SK-N-SH (cell line): ENCODE data around the gene MYO1H. TPM values are rescaled to one million over a fixed set of nuclear protein-coding genes. Genes with fewer than 3 reads are reported as not detected.

Experiments used
- CTCF ChIA-PET: fragments of 300-600, 350-600 bp; formaldehyde crosslinking; extraction: SDS; loops from one replicate; lab custom pipeline; 2021; lab: Yijun Ruan, JAX
- POLR2A ChIA-PET: fragments of 350-600 bp; sonication (Branson Sonifier 250); formaldehyde crosslinking; extraction: SDS; loops from one replicate; lab custom pipeline; 2020; ENCODE audit warnings: antibody characterized with exemption, inconsistent platforms; lab: Yijun Ruan, JAX
- DNase-seq: peaks from one replicate; pipeline ENCODE4 v3.0.0; 2012
- H2AFZ ChIP-seq: fragments of 200-600 bp; sonication (generic); 2 replicates; pipeline ENCODE4 v1.8.1; 2016; ENCODE audit warnings: antibody characterized with exemption, mild to moderate bottlenecking, low read depth
- H3F3A ChIP-seq: fragments of 200-600 bp; sonication (generic); replicated peaks from 2 replicates; pipeline ENCODE3; 2016; ENCODE audit warnings: antibody characterized with exemption, mild to moderate bottlenecking; ENCODE audit not compliant: insufficient read depth
- H3K27ac ChIP-seq, 2 experiments: fragments of 200-500 bp in 1 of 2; fragments of 200-600 bp in 1 of 2; sonication (Bioruptor generic) in 1 of 2; sonication (generic), shearing (Covaris generic) in 1 of 2; 2 replicates each; pipeline versions ENCODE4 v1.5.1 to v1.6.1; 2014 to 2016; ENCODE audit warnings: low read depth in 2 of 2, inconsistent platforms in 1 of 2, low read length in 1 of 2, mild to moderate bottlenecking in 1 of 2, mixed read lengths in 1 of 2
- H3K27me3 ChIP-seq: fragments of 200-600 bp; sonication (generic), shearing (Covaris generic); 2 replicates; pipeline ENCODE4 v1.6.1; 2016; ENCODE audit warnings: mixed run types; ENCODE audit not compliant: insufficient read depth
- H3K36me3 ChIP-seq, 2 experiments: fragments of 200-500 bp in 1 of 2; fragments of 200-600 bp in 1 of 2; sonication (Bioruptor generic) in 1 of 2; sonication (generic) in 1 of 2; replicated peaks in 1 of 2; 2 replicates each; pipeline versions ENCODE3 to v1.5.1; 2014 to 2016; ENCODE audit warnings: low read length in 1 of 2, mild to moderate bottlenecking in 1 of 2; ENCODE audit not compliant: insufficient read depth in 2 of 2, control insufficient read depth in 1 of 2
- H3K4me1 ChIP-seq, 2 experiments: fragments of 200-500 bp in 1 of 2; fragments of 200-600 bp in 1 of 2; sonication (Bioruptor generic) in 1 of 2; sonication (generic), shearing (Covaris generic) in 1 of 2; 2 replicates each; pipeline versions ENCODE4 v1.5.1 to v1.6.1; 2014 to 2016; ENCODE audit warnings: low read depth in 1 of 2, low read length in 1 of 2, mixed run types in 1 of 2; ENCODE audit not compliant: insufficient read depth in 2 of 2, control insufficient read depth in 1 of 2
- H3K4me2 ChIP-seq: fragments of 200-600 bp; sonication (generic), shearing (Covaris generic); 2 replicates; pipeline ENCODE4 v1.6.1; 2017; ENCODE audit warnings: mixed run types
- H3K4me3 ChIP-seq, 2 experiments: fragments of 200-500 bp in 1 of 2; fragments of 200-600 bp in 1 of 2; sonication (Bioruptor generic) in 1 of 2; sonication (generic), shearing (Covaris generic) in 1 of 2; 2 replicates each; pipeline versions ENCODE4 v1.5.1 to v1.8.1; 2014 to 2016; ENCODE audit warnings: low read depth in 2 of 2, inconsistent platforms in 1 of 2, low read length in 1 of 2, mild to moderate bottlenecking in 1 of 2, mixed read lengths in 1 of 2, moderate library complexity in 1 of 2
- H3K79me2 ChIP-seq: fragments of 200-600 bp; sonication (generic); 2 replicates; pipeline ENCODE4 v1.8.1; 2017; ENCODE audit warnings: mild to moderate bottlenecking; ENCODE audit not compliant: insufficient read depth
- H3K9ac ChIP-seq: fragments of 200-600 bp; sonication (generic); 2 replicates; pipeline ENCODE4 v1.6.1; 2017; ENCODE audit warnings: mixed run types
- H3K9me2 ChIP-seq: fragments of 200-600 bp; sonication (generic); 2 replicates; pipeline ENCODE4 v1.6.1; 2017; ENCODE audit warnings: mixed run types
- H3K9me3 ChIP-seq: fragments of 200-600 bp; sonication (generic); 2 replicates; pipeline ENCODE4 v1.6.1; 2017; ENCODE audit warnings: mixed run types, mild to moderate bottlenecking, moderate library complexity
- H4K20me1 ChIP-seq: fragments of 200-600 bp; sonication (generic); 2 replicates; pipeline ENCODE4 v1.6.1; 2017; ENCODE audit warnings: mild to moderate bottlenecking, mixed run types; ENCODE audit not compliant: insufficient read depth
- GATA2 ChIP-seq: sonication (generic); formaldehyde crosslinking; IDR thresholded peaks from 2 replicates; pipeline ENCODE4 v1.5.0; 2020; ENCODE audit warnings: mild to moderate bottlenecking, missing genetic modification reagents
- IRF3 ChIP-seq: fragments of 150-350 bp; IDR thresholded peaks from 2 replicates; pipeline ENCODE4 v1.6.1; 2016; ENCODE audit warnings: mild to moderate bottlenecking, low read depth, low read length
- JUND ChIP-seq: IDR thresholded peaks from 2 replicates; pipeline ENCODE4 v1.4.0; 2012
- MEF2A ChIP-seq: IDR thresholded peaks from 2 replicates; pipeline ENCODE4 v1.4.0; 2012; ENCODE audit warnings: low read depth, borderline replicate concordance
- TAF1 ChIP-seq: IDR thresholded peaks from 2 replicates; pipeline ENCODE4 v1.6.1; 2012; ENCODE audit warnings: low read depth, mild to moderate bottlenecking, low read length, moderate library complexity, borderline replicate concordance
- WGBS: methylation state at CpG from one replicate; pipeline ENCODE4 v1.1.6; 2017; ENCODE audit warnings: low lambda C conversion rate; 5-methylcytosine and 5-hydroxymethylcytosine counted together
- polyA plus RNA-seq, 3 experiments: library from polyadenylated mRNA; depleted of rRNA; stranded (reverse); fragments of >200 nt; gene quantifications; 2 replicates each; pipeline ENCODE4 v1.2.3, GENCODE V29; 2012
- TF ChIP-seq, protein P1 (sequence below): IDR thresholded peaks from 2 replicates; pipeline ENCODE4 v1.4.0; 2012; ENCODE audit warnings: low read depth, borderline replicate concordance
- TF ChIP-seq, protein P2 (sequence below): IDR thresholded peaks from 2 replicates; pipeline ENCODE4 v1.4.0; 2012; ENCODE audit warnings: low read depth, borderline replicate concordance

MYO1H gene
- polyA plus RNA-seq, 1 of the 3 experiments (the other 2 are of a cell fraction): not detected

DNA sequence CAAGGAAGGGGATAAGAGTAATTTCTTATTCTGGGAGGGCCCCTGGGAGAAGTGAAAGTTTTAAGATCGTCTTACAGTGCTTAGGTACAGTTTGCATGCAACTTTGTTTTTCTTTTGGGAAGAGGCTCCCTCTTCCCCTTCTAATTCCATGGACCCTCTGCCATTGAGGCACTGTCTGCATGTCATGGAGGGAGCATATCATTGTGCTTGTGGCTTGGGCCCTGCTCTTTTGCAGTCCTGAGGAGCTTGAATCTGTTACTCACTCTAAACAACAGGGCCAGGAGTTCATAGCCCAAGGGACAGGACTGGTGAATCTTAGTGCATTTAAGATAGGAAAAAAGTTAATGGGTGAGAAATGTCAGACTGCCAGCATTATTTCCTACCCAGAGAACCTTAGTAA, 132.1 kb downstream of the MYO1H start:
- 65% methylated on average over 1 of the region's 1 CpG for WGBS
- no peak overlapping the region for H3K4me3 ChIP-seq
- ChIA-PET POLR2A (no interaction called here), CTCF (no interaction called here)
- no peak overlapping the region for H3K9ac ChIP-seq
- TF ChIP-seq MEF2A: no peak
- no peak for TF ChIP-seq GATA2 (CRISPR knock-in tag)
- no peak for TF ChIP-seq TAF1
- TF ChIP-seq, protein P1, sequence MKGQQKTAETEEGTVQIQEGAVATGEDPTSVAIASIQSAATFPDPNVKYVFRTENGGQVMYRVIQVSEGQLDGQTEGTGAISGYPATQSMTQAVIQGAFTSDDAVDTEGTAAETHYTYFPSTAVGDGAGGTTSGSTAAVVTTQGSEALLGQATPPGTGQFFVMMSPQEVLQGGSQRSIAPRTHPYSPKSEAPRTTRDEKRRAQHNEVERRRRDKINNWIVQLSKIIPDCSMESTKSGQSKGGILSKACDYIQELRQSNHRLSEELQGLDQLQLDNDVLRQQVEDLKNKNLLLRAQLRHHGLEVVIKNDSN: no peak
- TF ChIP-seq, protein P2, sequence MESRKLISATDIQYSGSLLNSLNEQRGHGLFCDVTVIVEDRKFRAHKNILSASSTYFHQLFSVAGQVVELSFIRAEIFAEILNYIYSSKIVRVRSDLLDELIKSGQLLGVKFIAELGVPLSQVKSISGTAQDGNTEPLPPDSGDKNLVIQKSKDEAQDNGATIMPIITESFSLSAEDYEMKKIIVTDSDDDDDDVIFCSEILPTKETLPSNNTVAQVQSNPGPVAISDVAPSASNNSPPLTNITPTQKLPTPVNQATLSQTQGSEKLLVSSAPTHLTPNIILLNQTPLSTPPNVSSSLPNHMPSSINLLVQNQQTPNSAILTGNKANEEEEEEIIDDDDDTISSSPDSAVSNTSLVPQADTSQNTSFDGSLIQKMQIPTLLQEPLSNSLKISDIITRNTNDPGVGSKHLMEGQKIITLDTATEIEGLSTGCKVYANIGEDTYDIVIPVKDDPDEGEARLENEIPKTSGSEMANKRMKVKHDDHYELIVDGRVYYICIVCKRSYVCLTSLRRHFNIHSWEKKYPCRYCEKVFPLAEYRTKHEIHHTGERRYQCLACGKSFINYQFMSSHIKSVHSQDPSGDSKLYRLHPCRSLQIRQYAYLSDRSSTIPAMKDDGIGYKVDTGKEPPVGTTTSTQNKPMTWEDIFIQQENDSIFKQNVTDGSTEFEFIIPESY: no peak
- no peak for TF ChIP-seq JUND
- peaks cover 16 to 17% of the 10 kb centered on the region in 2 experiments; a peak in 3 of 4 replicates for H3K4me1 ChIP-seq
- DNase-seq: no peak
- no peak overlapping the region for H3K27ac ChIP-seq
- peaks cover 3% of the 10 kb centered on the region for H4K20me1 ChIP-seq
- H3F3A ChIP-seq: no peaks in the 10 kb centered on the region
- H3K36me3 ChIP-seq: peaks cover 12 to 18% of the 10 kb centered on the region in 2 experiments
- H3K79me2 ChIP-seq: peaks cover 60% of the 10 kb centered on the region
- no peaks in the 10 kb centered on the region for H3K27me3 ChIP-seq
- H3K4me2 ChIP-seq: no peak overlapping the region
- H2AFZ ChIP-seq: no peak overlapping the region
- no peaks in the 10 kb centered on the region for H3K9me2 ChIP-seq
- H3K9me3 ChIP-seq: no peaks in the 10 kb centered on the region

DNA sequence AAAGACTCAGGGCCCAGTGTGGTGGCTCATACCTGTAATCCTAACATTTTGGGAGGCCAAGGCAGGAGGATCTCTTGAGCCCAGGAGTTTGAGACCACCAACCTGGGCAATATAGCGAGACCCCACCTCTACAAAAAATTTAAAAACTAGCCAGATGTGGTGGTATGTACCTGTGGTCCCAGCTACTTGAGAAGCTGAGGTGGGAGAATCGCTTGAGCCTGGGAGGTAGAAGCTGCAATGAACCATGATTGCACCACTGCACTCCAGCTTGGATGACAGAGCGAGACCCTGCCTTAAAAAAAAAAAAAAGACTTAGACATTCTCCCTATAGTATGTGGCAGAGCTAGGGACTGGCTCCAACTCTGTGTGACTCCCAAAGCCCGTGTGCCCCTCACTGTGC, 132.7 kb downstream of the MYO1H start:
- POLR2A ChIA-PET: no interaction called here
- H3K79me2 ChIP-seq: peaks cover 55% of the 10 kb centered on the region

More for the DNA sequence above, 132.7 kb downstream of the MYO1H start:
- DNase-seq: no peak
- no peaks in the 10 kb centered on the region for H3K9me3 ChIP-seq
- H3K36me3 ChIP-seq: peaks cover 18 to 24% of the 10 kb centered on the region in 2 experiments
- 94% methylated on average over 4 of the region's 4 CpGs for WGBS
- no peak overlapping the region for H3K9ac ChIP-seq
- H3F3A ChIP-seq: no peaks in the 10 kb centered on the region
- H3K4me1 ChIP-seq: peaks cover 10 to 16% of the 10 kb centered on the region in 2 experiments; a peak in 3 of 4 replicates
- H3K27ac ChIP-seq: no peak overlapping the region
- no peak overlapping the region for H3K4me3 ChIP-seq
- TF ChIP-seq IRF3 (no peak), GATA2 (CRISPR knock-in tag) (no peak)
- no peaks in the 10 kb centered on the region for H3K9me2 ChIP-seq
- CTCF ChIA-PET: interaction anchor here (0.7 kb wide), 1 partner anchor 9 kb away, joined by 3 read pairs; no protein-coding TSS in a partner anchor
- H4K20me1 ChIP-seq: no peaks in the 10 kb centered on the region
- no peak overlapping the region for H3K4me2 ChIP-seq
- no peaks in the 10 kb centered on the region for H3K27me3 ChIP-seq
- no peak overlapping the region for H2AFZ ChIP-seq
